Measurements from ENCODE around the gene LFNG. TPM values are rescaled to one million over a fixed set of nuclear protein-coding genes. Genes with fewer than 3 reads are reported as not detected.

The LFNG gene
- total and polyA plus RNA-seq, 2 of the 13 experiments (the other 11 are each of a cell fraction or from before 2014, with no cell fraction given) = 0.44 to 1.5 TPM

GRCh38 chr7:2558629-2559282, 39.2 kb downstream of the LFNG start, which contains the start of gene IQCE (continued):
- TF ChIP-seq ZNF709 (CRISPR knock-in tag; IDR thresholded peaks at IDR 0.05) = no peak
- peak; percentile 57 for TF ChIP-seq RAD21 (CRISPR knock-in tag; IDR thresholded peaks at IDR 0.05)
- no peak for TF ChIP-seq ZNF550 (CRISPR knock-in tag; IDR thresholded peaks at IDR 0.05; ENCODE audit: borderline replicate concordance)
- TF ChIP-seq CEBPG (CRISPR knock-in tag; IDR thresholded peaks at IDR 0.05) = no peak
- no peak for TF ChIP-seq SNRNP70 (IDR thresholded peaks at IDR 0.05; ENCODE audit: low read depth, low read length)
- no peak for TF ChIP-seq NKX3-1 (CRISPR knock-in tag; IDR thresholded peaks at IDR 0.05)
- no peak for TF ChIP-seq TP53 (CRISPR knock-in tag; conservative IDR thresholded peaks at IDR 0.05)
- TF ChIP-seq ZNF770 (CRISPR knock-in tag; IDR thresholded peaks at IDR 0.05) = peak; percentile 100
- no peak; the same call in 1 of the 2 replicates for TF ChIP-seq FOXP4 (CRISPR knock-in tag; IDR thresholded peaks at IDR 0.05)
- 0 out of 2 replicates have a peak, but pooled peaks have one; percentile 12 for TF ChIP-seq ETV5 (CRISPR knock-in tag; IDR thresholded peaks at IDR 0.05; ENCODE audit: borderline replicate concordance)
- TF ChIP-seq, protein P1, sequence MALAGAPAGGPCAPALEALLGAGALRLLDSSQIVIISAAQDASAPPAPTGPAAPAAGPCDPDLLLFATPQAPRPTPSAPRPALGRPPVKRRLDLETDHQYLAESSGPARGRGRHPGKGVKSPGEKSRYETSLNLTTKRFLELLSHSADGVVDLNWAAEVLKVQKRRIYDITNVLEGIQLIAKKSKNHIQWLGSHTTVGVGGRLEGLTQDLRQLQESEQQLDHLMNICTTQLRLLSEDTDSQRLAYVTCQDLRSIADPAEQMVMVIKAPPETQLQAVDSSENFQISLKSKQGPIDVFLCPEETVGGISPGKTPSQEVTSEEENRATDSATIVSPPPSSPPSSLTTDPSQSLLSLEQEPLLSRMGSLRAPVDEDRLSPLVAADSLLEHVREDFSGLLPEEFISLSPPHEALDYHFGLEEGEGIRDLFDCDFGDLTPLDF (CRISPR knock-in tag; IDR thresholded peaks at IDR 0.05) = no peak
- TF ChIP-seq ZNF337 (CRISPR knock-in tag; IDR thresholded peaks at IDR 0.05; ENCODE audit: borderline replicate concordance, low read depth) = no peak
- TF ChIP-seq RNF2 (conservative IDR thresholded peaks at IDR 0.05; ENCODE audit: low read depth) = no peak
- TF ChIP-seq, protein P2, sequence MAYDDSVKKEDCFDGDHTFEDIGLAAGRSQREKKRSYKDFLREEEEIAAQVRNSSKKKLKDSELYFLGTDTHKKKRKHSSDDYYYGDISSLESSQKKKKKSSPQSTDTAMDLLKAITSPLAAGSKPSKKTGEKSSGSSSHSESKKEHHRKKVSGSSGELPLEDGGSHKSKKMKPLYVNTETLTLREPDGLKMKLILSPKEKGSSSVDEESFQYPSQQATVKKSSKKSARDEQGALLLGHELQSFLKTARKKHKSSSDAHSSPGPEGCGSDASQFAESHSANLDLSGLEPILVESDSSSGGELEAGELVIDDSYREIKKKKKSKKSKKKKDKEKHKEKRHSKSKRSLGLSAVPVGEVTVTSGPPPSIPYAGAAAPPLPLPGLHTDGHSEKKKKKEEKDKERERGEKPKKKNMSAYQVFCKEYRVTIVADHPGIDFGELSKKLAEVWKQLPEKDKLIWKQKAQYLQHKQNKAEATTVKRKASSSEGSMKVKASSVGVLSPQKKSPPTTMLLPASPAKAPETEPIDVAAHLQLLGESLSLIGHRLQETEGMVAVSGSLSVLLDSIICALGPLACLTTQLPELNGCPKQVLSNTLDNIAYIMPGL (CRISPR knock-in tag; IDR thresholded peaks at IDR 0.05; ENCODE audit: borderline replicate concordance in 1 of 2, low read depth in 1 of 2) = peak in 1 of 2 experiments; percentile 52; a peak in 1 of 4 replicates
- TF ChIP-seq SETDB1 (CRISPR knock-in tag; IDR thresholded peaks at IDR 0.05; ENCODE audit: borderline replicate concordance) = no peak
- TF ChIP-seq ZNF543 (CRISPR knock-in tag; IDR thresholded peaks at IDR 0.05) = no peak
- no peak for TF ChIP-seq CREB1 (IDR thresholded peaks at IDR 0.05)
- no peak for TF ChIP-seq CREB1 (CRISPR knock-in tag; IDR thresholded peaks at IDR 0.05)
- no peak for TF ChIP-seq MAFK (conservative IDR thresholded peaks at IDR 0.05 in 1 of 2, IDR thresholded peaks at IDR 0.05 in 1 of 2; ENCODE audit: low read length in 2 of 2)
- no peak for TF ChIP-seq IKZF1 (IDR thresholded peaks at IDR 0.05)
- TF ChIP-seq ZUFSP (CRISPR knock-in tag; IDR thresholded peaks at IDR 0.05; ENCODE audit: borderline replicate concordance) = no peak

Measured in HepG2 (cell line).